ENCODE data around the gene MYO1E.

MYO1E gene

GRCh38 chr15:59279023-59279422 is 93.6 kb downstream of the MYO1E start:
- no peaks in the 10 kb centered on the region for H3K36me3 ChIP-seq (ENCODE audit: control insufficient read depth in 2 of 2, insufficient read depth in 2 of 2, low read length in 2 of 2)
- peaks cover 3% of the 10 kb centered on the region for H3K4me1 ChIP-seq (ENCODE audit: control insufficient read depth, insufficient read depth, low read length)
- H3K9ac ChIP-seq (ENCODE audit: low read length in 2 of 2): no peak overlapping the region
- no peaks in the 10 kb centered on the region for H3K27me3 ChIP-seq (ENCODE audit: control insufficient read depth in 1 of 2, insufficient read depth in 2 of 2, low read length in 2 of 2)
- H3K4me3 ChIP-seq (ENCODE audit: low read length in 2 of 2): no peak overlapping the region
- H3K27ac ChIP-seq (ENCODE audit: low read length): no peak overlapping the region
- no peaks in the 10 kb centered on the region for H3K9me3 ChIP-seq (ENCODE audit: control insufficient read depth in 2 of 2, low read length in 2 of 2)

GRCh38 chr15:59278120-59278519 is 94.6 kb downstream of the MYO1E start:
- Histone ChIP-seq H3K27me3 (ENCODE audit: control insufficient read depth in 1 of 2, insufficient read depth in 2 of 2, low read length in 2 of 2) (no peaks in the 10 kb centered on the region), H3K27ac (ENCODE audit: low read length) (no peak overlapping the region), H3K9ac (ENCODE audit: low read length in 2 of 2) (no peak overlapping the region)

GRCh38 chr15:59276225-59277178 is 96.2 kb downstream of the MYO1E start:
- no peaks in the 10 kb centered on the region for H3K9me3 ChIP-seq (ENCODE audit: control insufficient read depth in 2 of 2, low read length in 2 of 2)
- H3K36me3 ChIP-seq (ENCODE audit: control insufficient read depth in 2 of 2, insufficient read depth in 2 of 2, low read length in 2 of 2): no peaks in the 10 kb centered on the region
- H3K4me1 ChIP-seq (ENCODE audit: control insufficient read depth, insufficient read depth, low read length): no peaks in the 10 kb centered on the region
- H3K27ac ChIP-seq (ENCODE audit: low read length): no peak overlapping the region
- H3K27me3 ChIP-seq (ENCODE audit: control insufficient read depth in 1 of 2, insufficient read depth in 2 of 2, low read length in 2 of 2): no peaks in the 10 kb centered on the region
- no peak overlapping the region for H3K4me3 ChIP-seq (ENCODE audit: low read length in 2 of 2)
- H3K9ac ChIP-seq (ENCODE audit: low read length in 2 of 2): no peak overlapping the region

More at GRCh38 chr15:59278120-59278519, 94.6 kb downstream of the MYO1E start:
- Histone ChIP-seq H3K9me3 (ENCODE audit: control insufficient read depth in 2 of 2, low read length in 2 of 2) (no peaks in the 10 kb centered on the region), H3K4me3 (ENCODE audit: low read length in 2 of 2) (no peak overlapping the region), H3K36me3 (ENCODE audit: control insufficient read depth in 2 of 2, insufficient read depth in 2 of 2, low read length in 2 of 2) (no peaks in the 10 kb centered on the region), H3K4me1 (ENCODE audit: control insufficient read depth, insufficient read depth, low read length) (no peaks in the 10 kb centered on the region)

- Histone ChIP-seq H3K9ac (ENCODE audit: low read length in 2 of 2) (no peak overlapping the region), H3K27me3 (ENCODE audit: control insufficient read depth in 1 of 2, insufficient read depth in 2 of 2, low read length in 2 of 2) (no peaks in the 10 kb centered on the region), H3K9me3 (ENCODE audit: control insufficient read depth in 2 of 2, low read length in 2 of 2) (no peaks in the 10 kb centered on the region), H3K4me1 (ENCODE audit: control insufficient read depth, insufficient read depth, low read length) (no peaks in the 10 kb centered on the region), H3K4me3 (ENCODE audit: low read length in 2 of 2) (no peak overlapping the region), H3K27ac (ENCODE audit: low read length) (no peak overlapping the region), H3K36me3 (ENCODE audit: control insufficient read depth in 2 of 2, insufficient read depth in 2 of 2, low read length in 2 of 2) (no peaks in the 10 kb centered on the region)
Measured at GRCh38 chr15:59274126-59274970, 98.3 kb downstream of the MYO1E start.

GRCh38 chr15:59273234-59273633 is 99.4 kb downstream of the MYO1E start:
- no peaks in the 10 kb centered on the region for H3K9me3 ChIP-seq (ENCODE audit: control insufficient read depth in 2 of 2, low read length in 2 of 2)
- no peak overlapping the region for H3K27ac ChIP-seq (ENCODE audit: low read length)
- no peaks in the 10 kb centered on the region for H3K4me1 ChIP-seq (ENCODE audit: control insufficient read depth, insufficient read depth, low read length)
- no peak overlapping the region for H3K4me3 ChIP-seq (ENCODE audit: low read length in 2 of 2)
- no peaks in the 10 kb centered on the region for H3K36me3 ChIP-seq (ENCODE audit: control insufficient read depth in 2 of 2, insufficient read depth in 2 of 2, low read length in 2 of 2)
- no peaks in the 10 kb centered on the region for H3K27me3 ChIP-seq (ENCODE audit: control insufficient read depth in 1 of 2, insufficient read depth in 2 of 2, low read length in 2 of 2)
- no peak overlapping the region for H3K9ac ChIP-seq (ENCODE audit: low read length in 2 of 2)

- Histone ChIP-seq H3K9ac (ENCODE audit: low read length in 2 of 2) (no peak overlapping the region), H3K36me3 (ENCODE audit: control insufficient read depth in 2 of 2, insufficient read depth in 2 of 2, low read length in 2 of 2) (no peaks in the 10 kb centered on the region), H3K27me3 (ENCODE audit: control insufficient read depth in 1 of 2, insufficient read depth in 2 of 2, low read length in 2 of 2) (no peaks in the 10 kb centered on the region), H3K9me3 (ENCODE audit: control insufficient read depth in 2 of 2, low read length in 2 of 2) (no peaks in the 10 kb centered on the region), H3K27ac (ENCODE audit: low read length) (no peak overlapping the region), H3K4me1 (ENCODE audit: control insufficient read depth, insufficient read depth, low read length) (no peaks in the 10 kb centered on the region), H3K4me3 (ENCODE audit: low read length in 2 of 2) (no peak overlapping the region)
Measured at GRCh38 chr15:59271595-59272201, 101.0 kb downstream of the MYO1E start.

GRCh38 chr15:59268852-59269407 is 103.7 kb downstream of the MYO1E start:
- no peaks in the 10 kb centered on the region for H3K27me3 ChIP-seq (ENCODE audit: control insufficient read depth in 1 of 2, insufficient read depth in 2 of 2, low read length in 2 of 2)
- no peak overlapping the region for H3K27ac ChIP-seq (ENCODE audit: low read length)
- no peaks in the 10 kb centered on the region for H3K9me3 ChIP-seq (ENCODE audit: control insufficient read depth in 2 of 2, low read length in 2 of 2)

GRCh38 chr15:59268168-59268851 is 104.4 kb downstream of the MYO1E start:
- Histone ChIP-seq H3K4me1 (ENCODE audit: control insufficient read depth, insufficient read depth, low read length) (no peaks in the 10 kb centered on the region), H3K27ac (ENCODE audit: low read length) (no peak overlapping the region), H3K9me3 (ENCODE audit: control insufficient read depth in 2 of 2, low read length in 2 of 2) (no peaks in the 10 kb centered on the region), H3K36me3 (ENCODE audit: control insufficient read depth in 2 of 2, insufficient read depth in 2 of 2, low read length in 2 of 2) (no peaks in the 10 kb centered on the region), H3K9ac (ENCODE audit: low read length in 2 of 2) (no peak overlapping the region), H3K27me3 (ENCODE audit: control insufficient read depth in 1 of 2, insufficient read depth in 2 of 2, low read length in 2 of 2) (no peaks in the 10 kb centered on the region), H3K4me3 (ENCODE audit: low read length in 2 of 2) (no peak overlapping the region)

More at GRCh38 chr15:59268852-59269407, 103.7 kb downstream of the MYO1E start:
- H3K36me3 ChIP-seq (ENCODE audit: control insufficient read depth in 2 of 2, insufficient read depth in 2 of 2, low read length in 2 of 2): no peaks in the 10 kb centered on the region
- H3K9ac ChIP-seq (ENCODE audit: low read length in 2 of 2): no peak overlapping the region
- H3K4me1 ChIP-seq (ENCODE audit: control insufficient read depth, insufficient read depth, low read length): no peaks in the 10 kb centered on the region
- no peak overlapping the region for H3K4me3 ChIP-seq (ENCODE audit: low read length in 2 of 2)

- H3K9me3 ChIP-seq (ENCODE audit: control insufficient read depth in 2 of 2, low read length in 2 of 2): no peaks in the 10 kb centered on the region
- H3K4me1 ChIP-seq (ENCODE audit: control insufficient read depth, insufficient read depth, low read length): no peaks in the 10 kb centered on the region
- H3K36me3 ChIP-seq (ENCODE audit: control insufficient read depth in 2 of 2, insufficient read depth in 2 of 2, low read length in 2 of 2): no peaks in the 10 kb centered on the region
- no peak overlapping the region for H3K27ac ChIP-seq (ENCODE audit: low read length)
- no peak overlapping the region for H3K9ac ChIP-seq (ENCODE audit: low read length in 2 of 2)
- H3K27me3 ChIP-seq (ENCODE audit: control insufficient read depth in 1 of 2, insufficient read depth in 2 of 2, low read length in 2 of 2): no peaks in the 10 kb centered on the region
- H3K4me3 ChIP-seq (ENCODE audit: low read length in 2 of 2): no peak overlapping the region
Measured at GRCh38 chr15:59266028-59266427, 106.6 kb downstream of the MYO1E start.

GRCh38 chr15:59262316-59262715 is 110.4 kb downstream of the MYO1E start:
- Histone ChIP-seq H3K27ac (ENCODE audit: low read length) (no peak overlapping the region), H3K36me3 (ENCODE audit: control insufficient read depth in 2 of 2, insufficient read depth in 2 of 2, low read length in 2 of 2) (peaks cover 2 to 3% of the 10 kb centered on the region in 2 donors), H3K27me3 (ENCODE audit: control insufficient read depth in 1 of 2, insufficient read depth in 2 of 2, low read length in 2 of 2) (no peaks in the 10 kb centered on the region), H3K4me1 (ENCODE audit: control insufficient read depth, insufficient read depth, low read length) (no peaks in the 10 kb centered on the region), H3K9ac (ENCODE audit: low read length in 2 of 2) (no peak overlapping the region), H3K4me3 (ENCODE audit: low read length in 2 of 2) (no peak overlapping the region), H3K9me3 (ENCODE audit: control insufficient read depth in 2 of 2, low read length in 2 of 2) (no peaks in the 10 kb centered on the region)

Data from stomach smooth muscle (tissue), 2 donors.